Left kidney (tissue), 2 donors: ENCODE results near the gene KIF26A. TPM values are rescaled to one million over a fixed set of nuclear protein-coding genes. Genes with fewer than 3 reads are reported as not detected.
"Not testable (repeated sequence)": the region's sequence is repeated elsewhere in the genome, so short reads cannot be mapped to it uniquely, and the experiment has no call there.

Source experiments
- DNase-seq: peaks from one replicate; pipeline ENCODE4 v3.0.0-alpha.2; 2013
- polyA plus RNA-seq: library from polyadenylated mRNA; unstranded; fragments of 120-200 nt; gene quantifications from one replicate; pipeline ENCODE4 v1.2.1, GENCODE V29; 2013; ENCODE audit not compliant: insufficient read length

The KIF26A gene
- polyA plus RNA-seq, 1 donor: 6.4 TPM

GRCh38 chr14:104209071-104209470 is 70.7 kb downstream of the KIF26A start:
- not testable (repeated sequence) for DNase-seq

GRCh38 chr14:104209985-104210816 is 71.8 kb downstream of the KIF26A start:
- DNase-seq: no peak

GRCh38 chr14:104210817-104211195 is 72.4 kb downstream of the KIF26A start:
- no peak for DNase-seq

- no peak for DNase-seq
Measured at GRCh38 chr14:104211215-104211614, 72.8 kb downstream of the KIF26A start.

- DNase-seq: no peak
Measured at GRCh38 chr14:104211741-104212140, 73.4 kb downstream of the KIF26A start.

GRCh38 chr14:104212206-104213095 is 74.1 kb downstream of the KIF26A start:
- DNase-seq: no peak

GRCh38 chr14:104213301-104214034 is 75.1 kb downstream of the KIF26A start:
- DNase-seq: no peak

- DNase-seq: no peak
Measured at GRCh38 chr14:104214431-104215218, 76.2 kb downstream of the KIF26A start.

GRCh38 chr14:104215706-104216334 is 77.4 kb downstream of the KIF26A start:
- no peak for DNase-seq

GRCh38 chr14:104216457-104216856 is 78.1 kb downstream of the KIF26A start:
- DNase-seq: no peak

GRCh38 chr14:104217486-104218360 is 79.3 kb downstream of the KIF26A start:
- DNase-seq: no peak

- no peak for DNase-seq
Measured at GRCh38 chr14:104218361-104219180, 80.2 kb downstream of the KIF26A start.

- DNase-seq: no peak
Measured at GRCh38 chr14:104219731-104220214, 81.4 kb downstream of the KIF26A start.

- no peak for DNase-seq
Measured at GRCh38 chr14:104220215-104221070, 82.1 kb downstream of the KIF26A start.

- DNase-seq: no peak
Measured at GRCh38 chr14:104221071-104221625, 82.8 kb downstream of the KIF26A start.

GRCh38 chr14:104221636-104222369 is 83.4 kb downstream of the KIF26A start:
- DNase-seq: no peak
